ENCODE measurements around the gene ORMDL3.
"Not testable (repeated sequence)": the region's sequence is repeated elsewhere in the genome, so short reads cannot be mapped to it uniquely, and the experiment has no call there.

The ORMDL3 gene

DNA sequence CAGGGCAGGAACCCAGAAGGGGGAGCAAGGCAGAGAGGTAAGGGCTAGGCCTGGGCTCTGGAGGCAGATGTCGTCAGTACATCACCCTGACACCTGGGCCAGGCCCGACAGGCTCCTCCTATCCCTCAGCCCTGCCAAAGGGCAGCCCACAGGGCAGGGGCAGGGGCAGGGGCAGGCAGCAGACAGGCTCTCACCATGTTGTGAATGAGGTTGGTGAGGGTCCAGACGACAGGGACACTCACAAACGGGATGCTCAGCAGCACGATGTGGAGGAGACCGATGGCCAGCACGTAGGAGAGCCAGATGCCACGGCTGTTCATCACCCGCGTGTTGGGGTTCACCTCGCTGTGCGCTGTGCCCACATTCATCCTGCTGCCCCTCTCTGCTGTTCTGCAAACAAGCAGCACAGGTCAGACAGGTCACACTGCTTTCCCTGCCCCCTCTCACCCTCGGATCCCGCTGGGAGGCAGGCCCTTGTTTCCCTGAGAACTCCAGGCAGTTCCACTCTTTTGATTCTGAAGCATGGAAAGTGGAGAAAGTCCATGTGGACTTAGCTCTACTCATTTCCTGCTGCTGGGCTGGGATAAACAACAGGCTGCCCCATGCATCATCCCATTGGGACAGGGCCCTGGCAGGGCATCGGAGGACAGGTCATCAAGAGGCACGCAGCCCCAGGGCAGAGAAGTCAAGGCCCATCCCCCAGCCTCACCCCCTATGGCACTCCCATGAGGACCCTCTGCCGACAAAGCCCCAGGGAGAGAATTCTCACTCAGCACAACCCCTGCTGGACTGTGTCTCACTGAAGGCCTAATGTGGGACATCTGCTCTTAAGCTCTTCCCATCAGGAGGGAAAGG is 3.3 kb downstream of the ORMDL3 start:
- peak; percentile 11 for DNase-seq

- no peak for DNase-seq
Measured at GRCh38 chr17:39923230-39923629, 4.2 kb downstream of the ORMDL3 start.

- DNase-seq = no peak
Measured at GRCh38 chr17:39922006-39922405, 5.4 kb downstream of the ORMDL3 start.

DNA sequence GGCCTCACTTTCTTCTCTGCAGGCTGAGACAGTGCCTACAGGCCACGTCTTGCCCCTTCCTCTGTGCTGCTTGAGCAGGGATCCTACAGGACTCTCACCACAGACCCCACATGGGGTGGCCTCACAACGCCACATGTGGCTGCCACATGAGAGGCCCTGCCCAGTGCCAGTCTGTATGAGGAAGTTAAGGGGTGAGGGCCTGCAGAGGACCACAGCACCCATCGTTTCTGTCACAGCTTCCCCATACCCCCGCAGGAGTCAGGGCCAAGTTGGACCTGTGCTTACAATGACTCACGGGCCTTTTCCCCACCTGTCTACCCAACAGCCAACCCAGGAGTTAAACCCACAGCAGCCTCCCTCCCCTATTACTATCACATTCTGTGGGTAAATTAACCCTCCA is 6.1 kb downstream of the ORMDL3 start:
- DNase-seq = no peak

DNA sequence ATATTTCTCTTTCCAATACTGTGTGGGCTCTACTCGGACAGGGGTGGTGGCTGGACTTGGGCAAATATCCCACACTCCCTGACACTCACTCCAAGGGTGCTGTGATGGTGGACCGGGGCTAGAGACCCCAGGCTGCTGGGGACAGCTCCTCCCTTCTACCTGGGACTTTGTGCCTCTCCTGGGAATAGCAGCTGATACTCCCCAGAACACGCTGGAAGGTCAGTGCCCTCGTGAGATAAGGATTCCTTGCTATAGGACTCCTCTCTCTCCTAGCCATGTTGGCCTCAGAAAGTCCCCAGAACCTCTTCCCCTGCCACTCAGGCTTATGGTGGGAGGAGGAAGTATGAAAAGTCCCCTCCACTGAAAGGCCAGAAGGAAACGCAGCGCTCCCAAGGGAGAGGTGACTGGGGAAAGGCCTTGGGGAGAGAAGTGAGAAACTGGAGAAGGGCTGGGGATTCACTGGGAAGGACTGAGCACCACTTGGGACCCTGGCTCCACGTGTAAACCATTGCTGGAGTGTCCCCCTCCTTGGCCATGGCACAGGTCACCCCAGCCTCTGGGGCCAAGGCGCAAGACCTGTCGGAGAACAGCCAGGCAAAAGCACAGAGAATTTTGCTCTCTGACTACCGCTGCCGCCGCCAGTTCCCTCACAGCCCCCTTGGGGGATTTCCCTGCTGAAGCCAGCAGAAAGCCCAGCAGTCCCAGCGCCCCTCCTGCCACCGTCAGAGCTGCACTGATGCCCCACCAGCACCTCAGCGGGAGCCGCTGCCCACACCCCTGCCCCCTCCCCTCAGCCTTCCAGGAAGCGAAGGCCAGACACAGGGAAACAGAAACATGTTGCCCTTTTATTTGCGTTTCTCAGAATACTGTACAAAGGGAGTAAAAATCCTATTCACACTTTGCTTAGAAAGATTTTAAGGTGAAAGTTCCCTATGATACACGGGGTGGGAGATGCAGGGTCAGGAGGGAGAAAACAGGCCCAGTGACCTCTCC is 6.9 kb downstream of the ORMDL3 start:
- no peak for DNase-seq

- no peak for DNase-seq
Measured at GRCh38 chr17:39919087-39919683, 8.2 kb downstream of the ORMDL3 start.

DNA sequence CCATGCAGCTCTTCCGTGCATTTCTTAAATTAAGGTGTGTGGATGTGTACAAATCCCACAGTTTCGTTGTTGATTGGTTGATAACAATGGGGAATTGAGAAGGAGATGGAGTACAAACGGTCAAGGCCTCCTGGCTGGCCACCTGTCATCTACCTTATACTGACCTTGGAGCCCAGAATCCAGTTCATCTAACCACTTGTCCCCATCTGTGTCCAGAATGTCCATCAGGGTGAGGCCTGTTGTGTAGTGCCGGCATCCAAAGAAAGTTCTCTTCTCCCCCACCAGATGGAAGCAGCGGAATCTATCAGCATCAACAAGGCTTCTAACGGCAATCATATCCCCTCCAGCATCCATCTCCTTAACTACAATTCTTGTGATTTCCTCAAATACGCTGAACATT is 10.5 kb downstream of the ORMDL3 start:
- peak; percentile 17 for DNase-seq

GRCh38 chr17:39915559-39915958 is 11.8 kb downstream of the ORMDL3 start:
- DNase-seq = no peak

GRCh38 chr17:39913989-39914388 is 13.4 kb downstream of the ORMDL3 start:
- no peak for DNase-seq

DNA sequence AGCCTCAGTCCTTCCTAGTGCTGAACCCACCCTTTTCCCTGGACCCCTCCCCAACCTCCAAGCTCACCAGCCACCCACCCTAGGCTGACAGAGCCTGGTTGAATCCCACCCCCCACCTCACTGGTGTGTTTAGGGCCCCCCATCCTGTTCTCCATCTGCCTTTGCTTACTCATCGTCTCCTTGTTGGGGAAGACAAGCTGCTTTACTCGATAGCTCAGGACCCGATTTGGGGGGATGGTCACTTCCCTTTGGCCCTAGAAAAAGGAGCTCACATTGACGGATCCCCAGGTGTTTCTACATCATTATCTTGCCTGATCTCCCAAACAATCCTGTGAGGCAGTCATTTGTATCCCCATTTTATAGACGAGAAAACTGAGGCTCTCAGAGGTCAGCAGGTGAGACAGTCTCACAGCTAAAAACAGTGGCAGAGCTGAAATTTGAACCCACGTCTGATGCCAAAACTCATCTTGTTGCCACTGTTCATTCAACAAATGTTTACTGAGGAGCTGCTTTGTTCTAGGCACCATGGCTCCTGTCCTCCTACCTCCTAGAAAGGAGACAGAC is 18.5 kb downstream of the ORMDL3 start:
- DNase-seq = no peak

DNA sequence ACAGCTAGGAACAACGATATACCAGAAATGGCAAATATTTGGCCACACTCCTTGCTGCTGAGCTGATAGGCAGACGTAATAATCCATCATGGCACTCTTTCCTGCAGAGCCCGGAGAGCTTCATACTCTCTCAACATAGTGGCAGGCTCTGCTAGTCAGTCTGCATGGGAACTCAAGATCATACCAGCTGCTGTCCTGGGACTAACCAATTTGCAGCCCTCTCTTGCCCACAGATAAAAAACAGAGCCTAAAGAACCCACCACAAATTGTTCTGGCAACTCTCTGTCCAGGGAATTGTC is 22.5 kb downstream of the ORMDL3 start:
- no peak for DNase-seq

GRCh38 chr17:39903158-39903884 is 24.1 kb downstream of the ORMDL3 start:
- DNase-seq = peak; percentile 51

- not testable (repeated sequence) for DNase-seq
Measured at GRCh38 chr17:39902027-39902426, 25.4 kb downstream of the ORMDL3 start.

DNA sequence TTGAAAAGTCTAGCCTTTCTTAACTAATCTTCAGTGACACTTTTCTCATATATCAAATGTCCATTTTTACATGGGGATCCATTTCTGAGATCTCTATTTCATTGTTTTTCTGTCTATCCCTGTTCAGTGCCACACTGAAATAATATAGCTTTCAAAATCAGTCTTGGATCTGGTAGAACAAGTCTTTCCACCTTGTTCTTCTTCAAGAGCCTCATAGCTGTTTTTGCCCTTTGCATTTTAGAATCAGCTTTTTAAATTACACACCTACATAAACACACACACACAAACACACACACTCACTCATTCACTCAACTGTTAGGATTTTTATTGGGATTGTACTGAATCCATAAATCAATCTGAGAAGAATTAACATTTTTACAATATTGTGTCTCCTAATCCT is 28.2 kb downstream of the ORMDL3 start:
- no peak for DNase-seq

DNA sequence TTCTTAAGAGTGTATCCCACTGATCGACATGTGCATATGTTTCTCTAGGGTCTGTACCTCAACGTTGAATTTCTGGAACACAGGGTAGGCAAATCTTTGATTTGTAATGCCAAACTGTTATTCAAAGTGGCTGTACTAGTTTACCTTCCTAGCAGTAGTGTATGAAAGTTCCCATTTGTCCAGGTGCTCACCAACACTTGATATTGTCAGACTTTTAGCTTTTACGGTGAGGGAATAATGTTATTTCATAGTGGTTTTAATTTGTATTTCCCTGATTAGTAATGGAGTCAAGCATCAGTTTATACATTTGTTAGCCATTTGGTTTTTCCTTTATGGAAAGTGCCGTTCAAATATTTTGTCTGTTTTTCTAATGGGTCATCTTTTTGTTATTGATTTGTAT is 29.3 kb downstream of the ORMDL3 start:
- no peak for DNase-seq

GRCh38 chr17:39894681-39895376 is 32.6 kb downstream of the ORMDL3 start:
- DNase-seq = no peak

- no peak for DNase-seq
Measured at GRCh38 chr17:39889200-39889599, 38.2 kb downstream of the ORMDL3 start.

GRCh38 chr17:39887078-39887477 is 40.3 kb downstream of the ORMDL3 start:
- no peak for DNase-seq

- DNase-seq = not testable (repeated sequence)
Measured at GRCh38 chr17:39886102-39886501, 41.3 kb downstream of the ORMDL3 start.

- peak; percentile 41 for DNase-seq
Measured at GRCh38 chr17:39872751-39873150, 54.6 kb downstream of the ORMDL3 start.

DNA sequence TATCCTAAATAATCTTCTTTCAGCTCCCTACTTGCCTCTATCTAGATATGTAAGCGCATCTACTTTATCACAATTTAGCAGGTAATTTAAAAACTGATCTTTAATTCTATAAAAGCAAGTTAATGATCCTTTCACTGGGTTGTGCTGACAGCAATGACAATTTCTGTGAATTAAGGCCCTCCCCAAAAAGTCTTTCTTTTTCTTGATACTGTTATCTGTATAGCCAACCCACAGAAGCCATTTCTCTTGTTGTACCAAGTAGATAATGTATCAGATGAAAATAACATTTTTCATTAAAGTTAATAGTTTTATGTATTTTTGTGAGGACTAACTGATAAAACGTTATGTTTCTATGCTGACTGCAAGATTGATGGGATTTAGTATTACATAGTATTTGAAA is 55.6 kb downstream of the ORMDL3 start:
- no peak for DNase-seq

Data from fibroblast of skin of right biceps (primary cell).